Measurements from ENCODE around the gene POFUT2.

The POFUT2 gene

GRCh38 chr21:45283035-45283610 is 4.6 kb downstream of the POFUT2 start:
- no peak for DNase-seq (ENCODE audit: low read depth)

DNA sequence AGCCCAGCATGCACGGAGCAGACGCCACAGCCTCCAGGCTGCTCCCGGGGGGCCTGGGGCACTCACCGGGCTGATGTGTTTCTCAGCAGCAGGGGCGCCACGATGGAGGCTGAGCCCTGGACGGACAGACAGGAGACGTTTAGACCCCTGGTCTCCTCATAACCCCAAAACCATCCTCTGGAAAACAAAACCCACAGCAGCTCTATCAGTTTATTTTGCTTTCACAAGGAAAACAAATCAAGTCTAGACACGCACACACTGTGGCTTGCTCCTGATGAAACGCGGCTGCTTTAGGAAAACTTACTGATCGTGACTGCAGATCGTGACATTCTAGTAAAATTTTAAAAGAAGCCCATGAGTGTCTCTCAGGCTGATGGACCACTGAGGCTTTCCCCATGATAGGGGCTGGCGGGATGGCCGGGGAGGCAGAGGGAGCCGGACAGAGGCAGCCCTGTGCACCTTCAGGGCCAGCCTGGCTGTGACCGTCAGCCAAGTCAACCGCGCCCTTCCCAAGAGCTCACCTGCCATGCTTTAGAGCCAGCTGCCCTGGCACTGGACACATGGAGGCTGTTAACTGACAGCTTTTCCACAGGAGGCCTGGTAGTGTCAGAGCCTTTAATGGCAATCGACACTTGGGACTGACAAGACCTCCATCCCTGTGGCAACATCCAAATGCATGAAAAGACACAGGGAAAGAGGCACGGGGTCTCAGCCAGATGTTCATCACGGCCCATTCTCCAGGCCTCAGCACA is 5.2 kb downstream of the POFUT2 start:
- DNase-seq (ENCODE audit: low read depth): no peak

GRCh38 chr21:45281411-45282282 is 6.0 kb downstream of the POFUT2 start:
- no peak for DNase-seq (ENCODE audit: low read depth)

- no peak for DNase-seq (ENCODE audit: low read depth)
These were observed 6.7 kb downstream of the POFUT2 start for GRCh38 chr21:45280969-45281368.

- DNase-seq (ENCODE audit: low read depth): no peak
These were observed 7.4 kb downstream of the POFUT2 start for GRCh38 chr21:45280178-45280821.

GRCh38 chr21:45279446-45280177 is 8.1 kb downstream of the POFUT2 start:
- no peak for DNase-seq (ENCODE audit: low read depth)

GRCh38 chr21:45278156-45278911 is 9.4 kb downstream of the POFUT2 start:
- DNase-seq (ENCODE audit: low read depth): no peak

GRCh38 chr21:45277101-45278045 is 10.3 kb downstream of the POFUT2 start:
- no peak for DNase-seq (ENCODE audit: low read depth)

- no peak for DNase-seq (ENCODE audit: low read depth)
These were observed 11.1 kb downstream of the POFUT2 start for GRCh38 chr21:45276596-45276995.

GRCh38 chr21:45270306-45270821 is 17.3 kb downstream of the POFUT2 start:
- no peak for DNase-seq (ENCODE audit: low read depth)

- DNase-seq (ENCODE audit: low read depth): no peak
These were observed 17.8 kb downstream of the POFUT2 start for GRCh38 chr21:45269861-45270260.

DNA sequence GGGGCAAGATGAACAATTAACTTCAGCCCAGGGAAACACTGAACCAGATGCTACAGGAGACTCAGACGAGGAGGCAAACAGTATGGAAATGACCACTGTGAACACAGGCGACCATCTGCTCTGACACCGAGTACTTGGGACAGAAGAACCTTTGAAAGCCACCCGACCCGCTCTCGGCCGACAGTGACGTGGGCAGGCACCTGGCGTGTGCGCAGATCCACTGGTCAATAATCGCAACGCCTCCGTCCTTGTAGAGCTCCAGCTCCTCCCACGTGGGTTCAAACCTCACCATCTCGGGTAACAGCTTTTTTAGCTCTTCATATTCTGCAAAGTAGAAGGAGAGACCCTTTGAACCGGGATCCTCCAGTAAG is 20.3 kb downstream of the POFUT2 start:
- DNase-seq (ENCODE audit: low read depth): no peak

- DNase-seq (ENCODE audit: low read depth): peak; percentile 46
These were observed 20.9 kb downstream of the POFUT2 start for GRCh38 chr21:45266518-45267389.

DNA sequence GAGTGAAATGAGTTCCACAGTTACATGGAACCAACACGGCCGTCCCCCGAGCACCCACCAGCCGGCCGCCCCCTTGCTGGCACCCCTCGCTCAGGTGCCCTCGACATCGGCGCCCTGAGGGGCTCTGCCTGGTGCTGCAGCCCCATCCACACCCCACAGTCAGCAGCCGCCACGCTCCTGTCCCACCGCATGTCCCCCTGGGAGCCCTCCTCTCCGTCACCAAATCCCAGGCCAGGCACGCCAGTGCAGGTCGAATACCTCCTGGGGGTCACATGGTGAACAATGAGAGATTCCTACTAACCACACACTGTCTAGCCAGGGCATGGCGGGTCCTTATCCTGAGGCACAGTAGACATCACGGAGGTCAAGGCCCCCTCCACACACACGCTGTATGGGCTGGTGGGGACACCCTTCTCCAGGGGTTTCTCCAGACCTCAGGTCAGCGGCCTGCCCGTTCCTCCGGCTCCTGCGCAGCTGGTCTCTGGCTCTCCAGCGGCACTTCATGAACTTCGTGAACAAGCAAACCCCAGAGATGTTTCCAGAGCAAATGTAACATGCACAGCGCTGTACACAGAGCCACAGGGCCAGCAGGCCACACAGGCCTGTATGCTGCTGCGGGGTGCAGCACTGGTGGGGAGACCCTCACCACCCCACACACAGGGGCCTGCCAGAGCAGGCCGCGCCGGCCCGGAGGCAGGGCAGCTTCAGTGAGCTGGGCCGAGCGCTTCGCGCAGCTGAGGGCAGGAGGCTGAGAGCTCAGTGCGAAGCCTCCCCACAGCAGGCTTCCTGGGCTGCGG is 21.8 kb downstream of the POFUT2 start:
- no peak for DNase-seq (ENCODE audit: low read depth)

- no peak for DNase-seq (ENCODE audit: low read depth)
These were observed 22.7 kb downstream of the POFUT2 start for GRCh38 chr21:45264912-45265515.

GRCh38 chr21:45264146-45264911 is 23.4 kb downstream of the POFUT2 start:
- DNase-seq (ENCODE audit: low read depth): no peak

DNA sequence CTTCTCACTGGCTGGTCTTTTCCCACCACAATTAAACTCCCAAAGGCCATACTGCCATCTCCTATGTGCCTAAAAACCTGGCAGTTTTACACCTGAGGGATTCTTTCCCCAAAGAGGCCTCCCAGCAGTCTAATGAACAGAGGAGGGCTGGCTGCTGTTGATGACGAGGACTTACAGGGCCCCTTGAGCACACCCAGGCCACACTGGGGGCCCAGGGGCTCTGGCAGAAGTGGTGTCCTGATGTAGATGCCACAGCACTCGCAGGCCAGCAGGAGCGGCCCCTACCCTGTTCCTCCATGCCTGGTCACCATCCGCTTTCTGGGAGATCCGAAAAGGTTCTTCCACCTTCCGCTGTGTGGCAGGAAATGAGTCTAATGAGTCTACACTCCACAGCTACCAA is 24.2 kb downstream of the POFUT2 start:
- DNase-seq (ENCODE audit: low read depth): no peak
